HG02938 (cell line): ENCODE data around the gene SNAPC2.
"Not testable (repeated sequence)": the region's sequence is repeated elsewhere in the genome, so short reads cannot be mapped to it uniquely, and the experiment has no call there.

Experiments
- ATAC-seq: cut with Tn5 transposase; IDR thresholded peaks from one replicate; pipeline ENCODE4 v1.9.1; 2021; ENCODE audit warnings: mild to moderate bottlenecking, moderate library complexity; ENCODE audit not compliant: unreplicated experiment

SNAPC2 gene

GRCh38 chr19:7888145-7888825, 31.9 kb upstream of the SNAPC2 start, which contains the start of gene LRRC8E:
Gene LRRC8E (plus strand): TSS chr19:7888510. CDS start chr19:7895604, 7,094 bp downstream.
- ATAC-seq, result no peak

GRCh38 chr19:7888826-7889217, 31.3 kb upstream of the SNAPC2 start:
- no peak for ATAC-seq

GRCh38 chr19:7893362-7894101, 26.6 kb upstream of the SNAPC2 start:
- ATAC-seq, result not testable (repeated sequence)

GRCh38 chr19:7894612-7895309, 25.4 kb upstream of the SNAPC2 start:
- no peak for ATAC-seq

GRCh38 chr19:7895565-7895964, 24.6 kb upstream of the SNAPC2 start:
- ATAC-seq, result no peak

GRCh38 chr19:7897292-7897691, 22.8 kb upstream of the SNAPC2 start:
- ATAC-seq, result no peak

GRCh38 chr19:7898967-7899366, 21.2 kb upstream of the SNAPC2 start:
- ATAC-seq, result no peak

- no peak for ATAC-seq
Observed at GRCh38 chr19:7899751-7900378, 20.3 kb upstream of the SNAPC2 start.

GRCh38 chr19:7900401-7900870, 19.7 kb upstream of the SNAPC2 start:
- no peak for ATAC-seq

- ATAC-seq, result no peak
Observed at GRCh38 chr19:7900931-7901330, 19.2 kb upstream of the SNAPC2 start.

GRCh38 chr19:7901337-7901736, 18.8 kb upstream of the SNAPC2 start:
- no peak for ATAC-seq

GRCh38 chr19:7902796-7903243, 17.3 kb upstream of the SNAPC2 start:
- ATAC-seq, result no peak

- ATAC-seq, result peak; percentile 87
Observed at GRCh38 chr19:7903244-7904073, 16.7 kb upstream of the SNAPC2 start, which contains the start of gene MAP2K7. Gene MAP2K7 (plus strand): TSS chr19:7903877. CDS start chr19:7903945, 68 bp downstream.

GRCh38 chr19:7904074-7905020, 15.8 kb upstream of the SNAPC2 start:
- ATAC-seq, result peak; percentile 30

- no peak for ATAC-seq
Observed at GRCh38 chr19:7905268-7905667, 14.9 kb upstream of the SNAPC2 start.

GRCh38 chr19:7905859-7906258, 14.3 kb upstream of the SNAPC2 start:
- ATAC-seq, result no peak

GRCh38 chr19:7907122-7907521, 13.0 kb upstream of the SNAPC2 start:
- ATAC-seq, result no peak

GRCh38 chr19:7907544-7907943, 12.6 kb upstream of the SNAPC2 start:
- ATAC-seq, result no peak
